D721Med (cell line): ENCODE results near the gene RNF208.

Source experiments
- DNase-seq: peaks from one replicate; pipeline ENCODE4 v3.0.0; 2011; ENCODE audit warnings: low spot score; ENCODE audit not compliant: insufficient read length
- FAIRE-seq: peaks from 2 replicates; lab custom pipeline; 2011; peaks lifted over from hg19 to GRCh38; lab: Jason Lieb, UNC
- TF ChIP-seq, protein P1 (sequence below): IDR thresholded peaks from 2 replicates; pipeline ENCODE4 v1.5.1; 2012; ENCODE audit warnings: mild to moderate bottlenecking, control low read depth; ENCODE audit not compliant: insufficient read depth; ENCODE audit errors: missing control alignments

The RNF208 gene

DNA sequence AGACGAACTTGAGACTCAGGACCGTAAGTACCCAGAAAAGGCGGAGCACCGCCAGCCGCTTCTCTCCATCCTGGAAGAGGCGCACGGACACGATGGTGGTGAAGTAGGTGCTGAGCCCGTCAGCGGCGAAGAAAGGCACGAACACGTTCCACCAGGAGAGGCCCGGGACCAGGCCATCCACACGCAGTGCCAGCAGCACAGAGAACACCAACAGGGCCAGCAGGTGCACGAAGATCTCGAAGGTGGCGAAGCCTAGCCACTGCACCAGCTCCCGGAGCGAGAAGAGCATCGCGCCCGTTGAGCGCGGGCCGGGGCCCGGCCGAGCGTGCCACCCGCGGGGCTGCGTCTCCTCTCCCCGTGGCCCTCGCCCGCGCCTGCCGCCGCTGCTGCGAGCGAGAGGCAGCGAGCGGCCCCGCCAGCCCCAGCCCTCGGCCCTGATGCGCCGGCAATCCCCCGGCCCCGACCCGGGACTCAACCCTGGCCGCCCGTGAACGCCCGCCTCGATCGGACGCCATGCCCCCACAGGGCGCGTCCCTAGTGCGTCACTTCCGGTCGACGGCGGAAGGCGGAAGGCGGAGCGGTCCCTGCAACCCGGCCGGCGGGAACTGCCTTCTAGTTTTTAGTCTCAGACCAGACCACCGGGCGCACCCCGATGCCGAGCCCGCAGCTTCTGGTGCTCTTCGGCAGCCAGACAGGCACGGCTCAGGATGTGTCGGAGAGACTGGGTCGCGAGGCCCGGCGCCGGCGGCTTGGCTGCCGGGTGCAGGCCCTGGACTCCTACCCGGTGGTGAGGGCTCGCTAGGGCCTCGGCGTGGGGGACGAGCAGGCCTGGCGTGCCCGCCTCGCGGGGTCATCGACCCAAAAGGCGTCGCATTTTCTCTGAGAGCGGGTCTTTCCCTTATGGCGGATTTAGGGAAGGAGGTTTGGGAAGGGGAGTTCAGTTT is 16.6 kb downstream of the RNF208 start, which contains the start of the genes NDOR1 and TMEM203:
Gene NDOR1, plus strand, starts transcription at position 575 of the 944 bp plus-strand sequence. Its CDS starts 78 bp downstream, at position 653.
Gene TMEM203, minus strand, starts transcription at position 523 of the 944 bp plus-strand sequence. Its CDS starts 234 bp downstream, at position 289.
- DNase-seq: peak; percentile 100
- no peak for FAIRE-seq
- TF ChIP-seq, protein P1, sequence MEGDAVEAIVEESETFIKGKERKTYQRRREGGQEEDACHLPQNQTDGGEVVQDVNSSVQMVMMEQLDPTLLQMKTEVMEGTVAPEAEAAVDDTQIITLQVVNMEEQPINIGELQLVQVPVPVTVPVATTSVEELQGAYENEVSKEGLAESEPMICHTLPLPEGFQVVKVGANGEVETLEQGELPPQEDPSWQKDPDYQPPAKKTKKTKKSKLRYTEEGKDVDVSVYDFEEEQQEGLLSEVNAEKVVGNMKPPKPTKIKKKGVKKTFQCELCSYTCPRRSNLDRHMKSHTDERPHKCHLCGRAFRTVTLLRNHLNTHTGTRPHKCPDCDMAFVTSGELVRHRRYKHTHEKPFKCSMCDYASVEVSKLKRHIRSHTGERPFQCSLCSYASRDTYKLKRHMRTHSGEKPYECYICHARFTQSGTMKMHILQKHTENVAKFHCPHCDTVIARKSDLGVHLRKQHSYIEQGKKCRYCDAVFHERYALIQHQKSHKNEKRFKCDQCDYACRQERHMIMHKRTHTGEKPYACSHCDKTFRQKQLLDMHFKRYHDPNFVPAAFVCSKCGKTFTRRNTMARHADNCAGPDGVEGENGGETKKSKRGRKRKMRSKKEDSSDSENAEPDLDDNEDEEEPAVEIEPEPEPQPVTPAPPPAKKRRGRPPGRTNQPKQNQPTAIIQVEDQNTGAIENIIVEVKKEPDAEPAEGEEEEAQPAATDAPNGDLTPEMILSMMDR: no peak

GRCh38 chr9:137204731-137205125 is 17.3 kb downstream of the RNF208 start:
- FAIRE-seq (no peak), DNase-seq (no peak)
- TF ChIP-seq, protein P1: no peak

DNA sequence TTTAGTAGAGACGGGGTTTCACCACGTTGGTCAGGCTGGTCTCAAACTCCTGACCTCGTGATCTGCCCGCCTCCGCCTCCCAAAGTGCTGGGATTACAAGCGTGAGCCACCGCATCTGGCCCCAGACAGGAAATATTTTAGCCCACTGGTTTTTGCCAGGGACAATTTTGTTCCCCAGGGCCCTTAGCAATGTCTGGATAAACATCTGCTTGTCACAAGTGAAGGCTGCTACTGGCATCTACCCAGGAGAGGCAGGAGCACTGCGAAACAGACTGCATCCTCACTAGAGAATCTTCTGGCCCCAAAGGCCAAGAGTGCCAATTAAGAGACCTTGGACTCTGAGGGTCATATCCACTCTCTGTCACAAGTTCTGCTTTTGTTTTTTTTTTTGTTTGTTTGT is 19.1 kb downstream of the RNF208 start:
- FAIRE-seq: no peak
- TF ChIP-seq, protein P1: no peak

GRCh38 chr9:137201205-137201868 is 20.7 kb downstream of the RNF208 start:
- no peak for DNase-seq
- TF ChIP-seq, protein P1: no peak
- FAIRE-seq: no peak

More for the DNA sequence above, 19.1 kb downstream of the RNF208 start:
- DNase-seq: no peak

- FAIRE-seq (no peak), DNase-seq (peak; percentile 100)
- TF ChIP-seq, protein P1: no peak
These were observed 21.5 kb downstream of the RNF208 start, which contains the start of gene TPRN for GRCh38 chr9:137200311-137201204. Gene TPRN (minus strand): TSS chr9:137200741. CDS start chr9:137200711, 30 bp downstream.

- no peak for FAIRE-seq
- DNase-seq: no peak
- TF ChIP-seq, protein P1: no peak
These were observed 22.5 kb downstream of the RNF208 start for GRCh38 chr9:137199411-137200121.
